Chondrocyte (in vitro differentiated cells): ENCODE measurements around the gene TSC2. TPM values are rescaled to one million over a fixed set of nuclear protein-coding genes. Genes with fewer than 3 reads are reported as not detected.
A peak's percentile ranks its signal among the peaks of the same experiment; 100 is the strongest.
"Not testable (repeated sequence)": the region's sequence is repeated elsewhere in the genome, so short reads cannot be mapped to it uniquely, and the experiment has no call there.

Experiments
- DNase-seq: peaks from one replicate; pipeline ENCODE4 v3.0.0; 2021; ENCODE audit warnings: mixed read lengths, low spot score
- H3K27ac Mint-ChIP-seq: one replicate; pipeline ENCODE4 v1.8.0; 2021; ENCODE audit warnings: mild to moderate bottlenecking, moderate library complexity, mixed read lengths; ENCODE audit not compliant: unreplicated experiment
- H3K27me3 Mint-ChIP-seq: 2 replicates; pipeline ENCODE4 v1.8.0; 2021; ENCODE audit warnings: low read depth, mixed read lengths
- H3K36me3 Mint-ChIP-seq: 2 replicates; pipeline ENCODE4 v1.8.0; 2021; ENCODE audit warnings: low read depth, mixed read lengths
- H3K4me1 Mint-ChIP-seq: 2 replicates; pipeline ENCODE4 v1.8.0; 2021; ENCODE audit warnings: low read depth, mild to moderate bottlenecking, mixed read lengths
- H3K4me3 Mint-ChIP-seq: one replicate; pipeline ENCODE4 v1.8.0; 2021; ENCODE audit warnings: mild to moderate bottlenecking, moderate library complexity, mixed read lengths; ENCODE audit not compliant: unreplicated experiment
- H3K9me3 Mint-ChIP-seq: 2 replicates; pipeline ENCODE4 v1.8.0; 2021; ENCODE audit warnings: low read depth, mixed read lengths
- total RNA-seq: library from RNA; stranded (reverse); gene quantifications from 3 replicates; pipeline ENCODE4 v1.2.1, GENCODE V29; 2021
- TF ChIP-seq, protein P1 (sequence below): fragments of 200-600 bp; sonication (generic); IDR thresholded peaks from 2 replicates; pipeline ENCODE4 v1.5.0; 2021; ENCODE audit warnings: antibody characterized with exemption, mild to moderate bottlenecking, moderate library complexity

The TSC2 gene
- total RNA-seq, 1 donor from 2014 or later, result 108 TPM

DNA sequence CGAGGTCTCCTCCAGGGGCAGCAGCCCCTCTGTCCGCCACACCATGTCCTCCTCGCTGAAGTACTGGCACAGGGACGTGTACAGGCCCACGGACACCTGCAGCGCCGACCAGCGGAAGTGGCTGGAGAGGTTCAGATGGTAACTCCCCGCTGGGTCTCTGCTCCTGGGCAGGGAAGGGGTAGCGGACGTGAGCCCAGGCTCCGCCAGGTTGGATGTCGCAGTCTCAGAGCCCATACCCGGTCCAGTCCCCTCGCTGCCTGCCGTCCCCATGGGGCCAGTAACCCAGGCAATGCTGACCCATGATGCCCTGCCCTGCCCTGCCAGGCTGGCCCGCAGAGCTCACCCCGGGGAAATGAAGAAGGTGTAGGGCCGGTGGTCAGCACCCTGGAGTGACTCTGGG lies 54.7 kb downstream of the TSC2 start:
- no peak overlapping the region for H3K27ac Mint-ChIP-seq
- no peak overlapping the region for H3K4me3 Mint-ChIP-seq
- H3K36me3 Mint-ChIP-seq, result peaks cover 6% of the 10 kb centered on the region
- no peaks in the 10 kb centered on the region for H3K9me3 Mint-ChIP-seq
- H3K27me3 Mint-ChIP-seq, result no peaks in the 10 kb centered on the region
- TF ChIP-seq, protein P1, sequence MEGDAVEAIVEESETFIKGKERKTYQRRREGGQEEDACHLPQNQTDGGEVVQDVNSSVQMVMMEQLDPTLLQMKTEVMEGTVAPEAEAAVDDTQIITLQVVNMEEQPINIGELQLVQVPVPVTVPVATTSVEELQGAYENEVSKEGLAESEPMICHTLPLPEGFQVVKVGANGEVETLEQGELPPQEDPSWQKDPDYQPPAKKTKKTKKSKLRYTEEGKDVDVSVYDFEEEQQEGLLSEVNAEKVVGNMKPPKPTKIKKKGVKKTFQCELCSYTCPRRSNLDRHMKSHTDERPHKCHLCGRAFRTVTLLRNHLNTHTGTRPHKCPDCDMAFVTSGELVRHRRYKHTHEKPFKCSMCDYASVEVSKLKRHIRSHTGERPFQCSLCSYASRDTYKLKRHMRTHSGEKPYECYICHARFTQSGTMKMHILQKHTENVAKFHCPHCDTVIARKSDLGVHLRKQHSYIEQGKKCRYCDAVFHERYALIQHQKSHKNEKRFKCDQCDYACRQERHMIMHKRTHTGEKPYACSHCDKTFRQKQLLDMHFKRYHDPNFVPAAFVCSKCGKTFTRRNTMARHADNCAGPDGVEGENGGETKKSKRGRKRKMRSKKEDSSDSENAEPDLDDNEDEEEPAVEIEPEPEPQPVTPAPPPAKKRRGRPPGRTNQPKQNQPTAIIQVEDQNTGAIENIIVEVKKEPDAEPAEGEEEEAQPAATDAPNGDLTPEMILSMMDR, result no peak
- H3K4me1 Mint-ChIP-seq, result no peaks in the 10 kb centered on the region
- no peak for DNase-seq

DNA sequence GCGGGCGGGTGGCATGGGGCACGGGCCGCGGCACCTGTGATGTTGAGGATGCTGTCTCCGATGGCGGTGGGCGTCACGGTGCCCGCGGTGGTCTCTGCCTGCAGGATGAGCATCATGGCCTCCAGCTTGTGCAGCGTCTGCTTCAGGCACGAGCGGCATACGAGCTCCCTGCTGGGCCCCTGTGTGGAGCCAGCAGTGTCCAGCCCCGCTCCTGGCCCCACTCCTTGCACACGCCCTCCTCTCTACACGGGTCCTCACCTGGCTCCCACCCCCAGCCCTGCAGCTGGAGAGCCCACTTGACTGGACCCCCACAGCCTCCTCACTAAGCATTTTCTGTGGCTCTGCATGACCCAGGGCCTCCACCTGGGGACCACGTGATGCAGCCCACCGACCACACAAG lies 56.7 kb downstream of the TSC2 start:
- H3K27ac Mint-ChIP-seq, H3K36me3 Mint-ChIP-seq, H3K4me1 Mint-ChIP-seq, H3K27me3 Mint-ChIP-seq, H3K9me3 Mint-ChIP-seq, H3K4me3 Mint-ChIP-seq, DNase-seq: not testable (repeated sequence)

DNA sequence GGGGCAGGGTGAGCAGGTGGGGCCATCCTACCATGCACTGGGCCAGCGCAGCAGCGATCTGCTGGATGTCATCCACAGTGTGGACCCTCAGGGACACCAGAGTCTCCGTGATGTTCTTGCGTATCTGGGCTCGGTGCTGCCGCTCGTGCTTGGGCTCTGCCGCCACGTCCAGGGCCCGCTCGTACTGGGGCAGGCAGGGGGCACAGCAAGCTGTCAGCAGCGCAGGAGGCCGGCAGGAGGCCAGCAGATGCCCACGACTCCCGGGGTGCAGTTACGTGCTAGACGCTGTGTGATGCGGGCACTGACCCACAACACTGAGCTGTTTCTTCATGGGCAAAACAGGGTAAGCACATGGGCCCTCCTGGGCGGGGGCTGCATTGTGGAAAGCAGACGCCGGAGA lies 57.5 kb downstream of the TSC2 start:
- not testable (repeated sequence) for H3K4me1 Mint-ChIP-seq, H3K27me3 Mint-ChIP-seq, DNase-seq, H3K9me3 Mint-ChIP-seq, H3K4me3 Mint-ChIP-seq, H3K27ac Mint-ChIP-seq, H3K36me3 Mint-ChIP-seq

DNA sequence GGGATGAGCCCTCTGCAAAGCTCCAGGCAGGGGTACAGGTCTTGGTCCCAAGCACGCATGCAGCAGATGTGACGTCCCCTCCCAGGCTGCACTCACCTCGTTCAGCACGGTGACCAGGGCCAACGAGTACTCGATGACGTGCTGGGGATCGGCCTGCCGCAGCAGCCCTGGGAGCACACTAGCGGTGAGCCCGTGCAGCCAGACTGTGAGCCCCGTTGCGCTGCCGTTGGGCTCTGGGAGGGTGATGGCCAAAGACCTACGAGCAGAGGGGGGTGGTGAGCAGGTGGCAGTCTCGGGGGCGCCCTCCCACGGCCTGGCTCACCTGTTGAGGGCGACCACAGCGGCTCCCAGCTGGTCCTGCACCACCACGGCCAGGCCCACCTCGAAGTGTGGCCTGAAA lies 58.0 kb downstream of the TSC2 start:
- not testable (repeated sequence) for H3K27me3 Mint-ChIP-seq, H3K36me3 Mint-ChIP-seq, H3K27ac Mint-ChIP-seq, H3K9me3 Mint-ChIP-seq, H3K4me1 Mint-ChIP-seq, H3K4me3 Mint-ChIP-seq, DNase-seq

DNA sequence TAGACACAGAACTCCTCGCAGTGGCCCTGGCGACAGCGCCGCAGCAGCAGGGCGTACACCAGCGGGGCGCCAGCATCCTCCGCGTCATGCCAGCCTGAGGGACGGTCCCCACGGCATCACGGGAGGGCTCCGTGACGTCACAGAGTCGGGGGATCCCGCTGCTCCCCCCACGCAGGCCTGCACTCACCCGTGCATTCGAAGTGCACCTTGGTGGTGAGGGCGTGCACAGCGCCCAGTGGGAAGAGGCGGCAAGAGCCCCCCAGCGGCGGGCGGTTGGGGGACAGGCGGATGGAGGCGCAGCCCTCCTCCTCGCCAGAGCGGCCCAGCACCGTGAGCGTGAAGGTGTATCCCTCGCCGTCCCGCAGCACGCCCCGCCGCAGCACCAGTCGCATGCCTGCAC lies 58.4 kb downstream of the TSC2 start:
- H3K9me3 Mint-ChIP-seq, H3K4me1 Mint-ChIP-seq, H3K27me3 Mint-ChIP-seq, H3K36me3 Mint-ChIP-seq, DNase-seq, H3K4me3 Mint-ChIP-seq, H3K27ac Mint-ChIP-seq: not testable (repeated sequence)

DNA sequence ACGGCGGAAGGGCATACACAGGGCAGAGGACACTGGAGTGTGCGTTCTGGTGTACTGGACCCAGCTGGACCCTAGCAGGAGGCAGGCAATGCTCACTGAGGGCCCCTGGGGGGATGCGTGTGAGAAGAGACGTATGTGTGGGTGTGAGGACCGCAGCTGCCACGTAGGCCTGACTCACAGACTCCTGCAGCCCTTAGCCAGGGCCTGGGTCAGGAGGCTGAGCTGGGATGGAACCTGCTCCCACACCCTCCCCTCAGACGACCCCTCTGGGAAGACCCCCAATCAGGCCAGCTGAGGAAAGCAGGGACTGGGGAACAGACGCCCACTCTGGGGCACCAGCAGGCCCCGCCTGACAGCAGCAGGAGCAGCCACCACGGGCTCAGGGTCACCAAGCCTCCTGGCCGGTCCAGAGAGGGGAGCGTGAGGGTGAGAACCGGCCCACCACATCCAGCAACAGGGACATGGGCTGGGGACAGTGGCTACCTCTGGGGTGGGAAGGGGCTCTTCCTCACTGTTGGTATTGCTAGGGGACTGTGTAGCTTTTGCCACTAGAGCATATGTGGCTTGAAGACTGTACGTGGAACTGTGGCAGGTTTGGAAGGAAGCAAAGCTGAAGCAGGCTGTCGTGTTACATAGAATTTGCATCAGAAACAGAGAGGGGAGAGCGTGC lies 59.5 kb downstream of the TSC2 start:
- H3K4me1 Mint-ChIP-seq, DNase-seq, H3K36me3 Mint-ChIP-seq, H3K4me3 Mint-ChIP-seq, H3K9me3 Mint-ChIP-seq, H3K27me3 Mint-ChIP-seq: not testable (repeated sequence)
- peak overlapping the region; percentile 65 for H3K27ac Mint-ChIP-seq

DNA sequence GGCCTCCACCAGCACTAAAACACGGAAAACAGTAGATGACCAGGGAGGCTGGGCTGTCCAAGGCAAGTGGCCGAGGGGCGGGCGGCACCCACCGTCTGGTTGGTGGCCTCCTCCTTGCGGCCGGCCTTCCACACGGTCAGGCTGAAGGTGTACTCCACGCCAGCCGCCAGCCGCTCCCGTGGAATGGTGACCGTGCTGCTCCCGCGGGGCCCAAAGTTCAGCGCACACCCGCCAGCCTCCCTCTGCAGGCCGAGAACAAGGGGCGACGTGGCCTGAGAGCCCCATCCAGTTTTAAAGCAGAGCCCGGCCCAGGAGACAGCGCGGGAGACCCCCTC lies 60.0 kb downstream of the TSC2 start:
- not testable (repeated sequence) for DNase-seq, H3K36me3 Mint-ChIP-seq, H3K27ac Mint-ChIP-seq, H3K4me1 Mint-ChIP-seq, H3K4me3 Mint-ChIP-seq, H3K27me3 Mint-ChIP-seq, H3K9me3 Mint-ChIP-seq

DNA sequence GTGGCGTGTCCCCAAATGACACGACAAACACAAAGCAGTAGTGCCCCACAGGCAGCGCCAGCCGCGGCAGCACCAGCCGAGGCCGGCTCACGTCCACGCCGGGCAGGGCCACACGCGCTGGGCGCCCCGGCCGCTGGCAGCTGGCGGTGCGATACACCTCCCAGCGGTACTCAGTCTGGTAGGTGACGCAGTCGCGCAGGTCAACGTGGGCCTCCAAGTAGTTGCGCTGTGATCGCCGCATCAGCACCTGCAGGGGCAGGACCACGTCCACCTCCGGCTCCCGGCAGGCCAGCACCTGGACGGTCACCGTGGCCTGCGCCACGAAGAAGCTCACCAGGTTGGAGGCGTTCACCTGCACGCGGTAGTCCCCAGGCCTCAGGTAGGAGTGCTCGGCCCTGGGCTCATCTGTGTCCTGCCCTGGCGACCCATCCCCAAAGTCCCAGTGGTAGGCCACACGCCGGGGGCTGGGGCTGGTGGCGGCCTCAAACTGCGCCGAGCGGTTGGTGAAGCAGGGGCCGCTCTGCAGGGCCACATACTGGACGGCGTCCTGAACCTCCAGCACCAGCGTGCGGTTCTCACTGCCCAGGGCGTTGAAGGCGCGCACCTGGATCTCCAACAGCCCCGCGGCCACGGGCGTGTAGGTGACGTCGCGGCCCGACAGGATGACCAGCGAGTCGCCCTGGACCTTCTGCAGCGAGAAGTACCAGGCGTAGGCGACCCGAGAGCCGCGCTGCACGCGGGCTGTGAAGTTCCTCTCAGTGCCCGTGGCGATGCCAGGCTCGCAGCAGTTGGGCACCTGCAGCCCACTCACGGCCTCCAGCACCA lies 60.9 kb downstream of the TSC2 start:
- H3K27ac Mint-ChIP-seq, H3K4me1 Mint-ChIP-seq, H3K4me3 Mint-ChIP-seq, H3K9me3 Mint-ChIP-seq, H3K27me3 Mint-ChIP-seq, H3K36me3 Mint-ChIP-seq: not testable (repeated sequence)
- peak; percentile 88 for DNase-seq

DNA sequence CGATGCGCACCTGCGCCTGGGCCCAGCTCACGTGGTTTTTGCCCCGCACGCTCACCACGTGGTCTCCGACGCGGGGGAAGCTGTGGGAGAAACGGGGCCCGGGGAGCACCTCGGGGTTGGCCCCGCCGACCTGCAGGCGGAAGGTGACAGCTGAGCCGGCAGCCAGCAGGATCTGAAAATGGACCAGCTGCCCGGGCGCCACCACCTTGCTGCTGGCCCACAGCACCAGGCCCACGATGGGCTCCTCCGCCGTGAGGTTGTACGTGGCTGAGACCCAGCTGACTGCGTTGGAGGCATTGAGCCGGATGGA lies 61.4 kb downstream of the TSC2 start:
- H3K27me3 Mint-ChIP-seq, H3K27ac Mint-ChIP-seq, H3K9me3 Mint-ChIP-seq, H3K4me1 Mint-ChIP-seq, DNase-seq, H3K36me3 Mint-ChIP-seq, H3K4me3 Mint-ChIP-seq: not testable (repeated sequence)

DNA sequence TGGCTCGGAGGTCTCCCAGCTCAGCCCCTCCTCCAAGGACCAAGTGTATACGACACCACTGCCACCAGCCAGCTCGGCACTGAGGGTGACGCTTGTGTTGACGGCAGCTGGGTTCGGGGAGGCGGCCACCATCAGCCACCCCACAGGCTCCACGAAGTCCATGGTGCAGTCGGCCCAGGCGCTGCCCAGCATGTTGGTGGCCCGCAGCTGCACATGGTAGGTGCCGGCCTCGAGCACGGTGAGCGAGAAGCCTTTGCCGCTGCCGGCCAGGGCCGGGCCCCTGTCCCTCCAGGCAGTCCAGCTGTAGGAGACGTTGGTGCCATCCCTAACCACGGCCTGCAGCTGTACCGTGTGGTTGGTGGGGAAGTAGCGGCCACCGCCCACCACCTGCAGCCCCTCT lies 62.1 kb downstream of the TSC2 start:
- H3K27ac Mint-ChIP-seq, H3K4me3 Mint-ChIP-seq, H3K4me1 Mint-ChIP-seq, H3K27me3 Mint-ChIP-seq, DNase-seq, H3K36me3 Mint-ChIP-seq, H3K9me3 Mint-ChIP-seq: not testable (repeated sequence)

DNA sequence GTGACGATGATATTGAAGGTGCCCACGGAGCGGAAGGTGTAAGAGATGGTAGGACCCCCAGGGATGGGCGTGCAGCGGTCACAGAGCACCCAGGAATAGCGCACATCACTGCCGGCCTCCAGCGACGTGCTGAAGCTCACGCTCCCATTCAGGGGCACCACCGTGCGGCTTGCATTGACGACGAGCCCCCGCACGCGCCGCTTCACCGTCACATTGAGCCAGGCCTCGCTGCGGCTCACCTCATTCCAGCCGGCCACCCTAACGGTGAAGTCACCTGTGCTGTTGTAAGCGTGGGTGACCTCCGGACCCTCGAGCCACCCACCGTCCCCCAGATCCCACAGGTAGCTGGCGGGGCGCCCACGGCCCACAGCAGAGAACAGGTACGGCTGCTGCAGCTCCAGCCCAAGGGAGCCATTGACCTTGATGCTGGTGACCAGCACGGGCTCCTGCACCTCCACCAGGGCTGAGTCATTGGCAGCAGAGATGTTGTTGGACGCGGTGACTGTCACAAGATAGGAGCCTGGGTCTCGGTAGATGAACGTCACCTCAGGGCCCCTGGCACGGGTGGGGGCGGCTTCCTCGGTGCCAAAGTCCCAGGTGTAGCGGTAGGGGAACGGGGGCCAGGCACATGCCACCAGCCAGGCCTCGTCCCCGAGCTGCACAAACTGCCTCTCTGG lies 62.7 kb downstream of the TSC2 start:
- not testable (repeated sequence) for H3K36me3 Mint-ChIP-seq, H3K27me3 Mint-ChIP-seq, H3K4me3 Mint-ChIP-seq, H3K9me3 Mint-ChIP-seq, H3K4me1 Mint-ChIP-seq, H3K27ac Mint-ChIP-seq
- DNase-seq, result peak; percentile 75

DNA sequence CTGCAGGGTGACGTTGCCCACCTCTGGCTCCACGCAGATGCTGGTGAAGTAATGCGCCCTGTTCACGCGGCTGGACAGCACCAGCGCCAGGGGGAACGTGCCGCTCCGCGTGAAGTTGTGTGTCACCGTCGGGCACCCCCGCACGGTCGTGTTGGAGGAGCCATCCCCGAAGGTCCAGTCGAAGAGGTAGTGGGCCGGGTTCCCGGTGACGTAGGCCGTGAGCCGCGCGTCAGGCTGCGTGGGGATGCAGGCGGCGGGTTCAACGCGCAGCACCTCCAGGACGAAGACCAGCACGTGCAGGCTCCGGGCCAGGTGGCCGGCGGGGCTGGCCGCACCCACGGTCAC lies 63.2 kb downstream of the TSC2 start:
- DNase-seq, H3K9me3 Mint-ChIP-seq, H3K27me3 Mint-ChIP-seq, H3K4me1 Mint-ChIP-seq, H3K4me3 Mint-ChIP-seq, H3K27ac Mint-ChIP-seq, H3K36me3 Mint-ChIP-seq: not testable (repeated sequence)
